Measurements from ENCODE around the gene GBX1.

The GBX1 gene

GRCh38 chr7:151187409-151188251 is 20.1 kb upstream of the GBX1 start:
- TF ChIP-seq, protein P1, sequence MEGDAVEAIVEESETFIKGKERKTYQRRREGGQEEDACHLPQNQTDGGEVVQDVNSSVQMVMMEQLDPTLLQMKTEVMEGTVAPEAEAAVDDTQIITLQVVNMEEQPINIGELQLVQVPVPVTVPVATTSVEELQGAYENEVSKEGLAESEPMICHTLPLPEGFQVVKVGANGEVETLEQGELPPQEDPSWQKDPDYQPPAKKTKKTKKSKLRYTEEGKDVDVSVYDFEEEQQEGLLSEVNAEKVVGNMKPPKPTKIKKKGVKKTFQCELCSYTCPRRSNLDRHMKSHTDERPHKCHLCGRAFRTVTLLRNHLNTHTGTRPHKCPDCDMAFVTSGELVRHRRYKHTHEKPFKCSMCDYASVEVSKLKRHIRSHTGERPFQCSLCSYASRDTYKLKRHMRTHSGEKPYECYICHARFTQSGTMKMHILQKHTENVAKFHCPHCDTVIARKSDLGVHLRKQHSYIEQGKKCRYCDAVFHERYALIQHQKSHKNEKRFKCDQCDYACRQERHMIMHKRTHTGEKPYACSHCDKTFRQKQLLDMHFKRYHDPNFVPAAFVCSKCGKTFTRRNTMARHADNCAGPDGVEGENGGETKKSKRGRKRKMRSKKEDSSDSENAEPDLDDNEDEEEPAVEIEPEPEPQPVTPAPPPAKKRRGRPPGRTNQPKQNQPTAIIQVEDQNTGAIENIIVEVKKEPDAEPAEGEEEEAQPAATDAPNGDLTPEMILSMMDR (conservative IDR thresholded peaks at IDR 0.05; ENCODE audit: low read depth, low read length), result no peak
- no peak for DNase-seq (ENCODE audit: low read depth)
- H3K4me3 ChIP-seq (ENCODE audit: low read depth, low read length), result no peak overlapping the region

DNA sequence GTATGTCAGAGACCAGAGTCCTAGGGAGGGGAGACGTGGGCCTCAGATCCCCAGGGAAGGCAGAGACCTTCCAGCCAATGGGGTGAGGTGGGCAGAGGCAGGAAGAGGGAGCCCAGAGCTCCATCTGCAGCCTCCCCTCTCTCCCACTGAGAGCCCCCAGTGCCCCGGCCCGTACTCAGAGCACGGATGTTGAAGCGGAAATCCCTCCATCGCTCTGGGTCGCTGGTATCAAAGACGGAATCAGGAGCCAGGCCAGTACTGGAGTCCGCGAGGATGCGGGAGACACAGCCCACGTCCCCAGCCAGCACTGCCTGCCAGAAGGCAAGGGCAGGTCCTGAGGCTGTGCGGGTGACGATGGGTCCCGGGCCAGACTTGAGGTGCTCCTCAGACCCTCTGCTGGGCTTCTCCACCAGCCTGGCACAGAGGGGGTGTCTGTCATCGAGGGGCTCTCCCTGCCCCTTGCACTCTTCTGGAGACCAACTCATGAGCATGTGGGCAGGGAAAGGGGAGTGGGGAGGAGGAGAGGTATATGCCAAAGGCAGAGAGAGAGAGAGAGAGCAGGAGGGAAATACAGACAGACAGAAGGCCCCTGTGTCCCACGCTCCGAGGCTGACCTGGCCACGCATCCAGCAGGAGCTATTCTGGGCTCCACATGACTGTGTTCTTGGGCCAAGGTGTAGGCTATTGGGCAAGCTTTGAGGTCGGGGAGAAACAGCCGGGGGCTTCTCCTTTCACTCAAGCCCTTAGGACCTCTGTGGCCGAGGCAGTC is 19.3 kb upstream of the GBX1 start, which contains the start of gene ASB10:
ASB10 (minus strand) TSS at position 611 of the 769 bp plus-strand sequence; CDS start at position 491, 120 bp downstream.
- DNase-seq (ENCODE audit: low read depth), result no peak
- no peak within 1 kb of the TSS for H3K4me3 ChIP-seq (ENCODE audit: low read depth, low read length)
- TF ChIP-seq, protein P1 (conservative IDR thresholded peaks at IDR 0.05; ENCODE audit: low read depth, low read length), result no peak

GRCh38 chr7:151185762-151186639 is 18.5 kb upstream of the GBX1 start:
- H3K4me3 ChIP-seq (ENCODE audit: low read depth, low read length), result no peak overlapping the region
- TF ChIP-seq, protein P1 (conservative IDR thresholded peaks at IDR 0.05; ENCODE audit: low read depth, low read length), result no peak
- no peak for DNase-seq (ENCODE audit: low read depth)

- no peak overlapping the region for H3K4me3 ChIP-seq (ENCODE audit: low read depth, low read length)
- TF ChIP-seq, protein P1 (conservative IDR thresholded peaks at IDR 0.05; ENCODE audit: low read depth, low read length), result no peak
- no peak for DNase-seq (ENCODE audit: low read depth)
These were observed 13.5 kb upstream of the GBX1 start for GRCh38 chr7:151181011-151181431.

GRCh38 chr7:151179946-151180345 is 12.5 kb upstream of the GBX1 start:
- no peak overlapping the region for H3K4me3 ChIP-seq (ENCODE audit: low read depth, low read length)
- DNase-seq (ENCODE audit: low read depth), result no peak
- TF ChIP-seq, protein P1 (conservative IDR thresholded peaks at IDR 0.05; ENCODE audit: low read depth, low read length), result no peak

DNA sequence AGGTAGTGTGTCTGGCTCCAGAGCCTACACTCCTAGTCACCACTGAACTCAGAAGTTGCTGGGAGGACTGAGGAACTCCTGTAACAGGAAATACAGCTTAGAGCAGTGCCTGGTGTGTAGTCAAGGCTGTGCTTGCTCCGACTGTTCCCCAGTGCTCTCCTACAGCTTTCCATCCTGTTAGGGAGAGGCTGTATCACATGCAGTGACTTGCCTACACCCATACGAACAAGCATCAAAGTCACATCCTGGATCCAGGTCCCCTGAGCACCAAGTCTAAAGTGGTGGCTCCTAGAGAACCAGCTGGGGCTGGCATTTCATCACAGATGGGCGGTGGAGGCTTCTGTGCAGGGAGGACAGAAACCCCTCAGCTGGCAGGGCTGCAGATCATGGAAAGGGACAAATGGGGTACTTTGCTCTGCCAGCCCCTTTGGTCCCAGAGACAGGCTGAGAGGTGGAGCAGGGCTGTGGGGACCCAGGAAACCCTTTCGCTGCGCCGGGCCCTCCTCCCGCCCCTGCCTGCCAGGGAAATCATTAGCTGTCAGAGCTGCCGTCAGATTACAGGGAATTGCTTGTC is 11.9 kb upstream of the GBX1 start:
- no peak overlapping the region for H3K4me3 ChIP-seq (ENCODE audit: low read depth, low read length)
- TF ChIP-seq, protein P1 (conservative IDR thresholded peaks at IDR 0.05; ENCODE audit: low read depth, low read length), result no peak
- DNase-seq (ENCODE audit: low read depth), result no peak

Data from choroid plexus epithelial cell (primary cell).